Chondrocyte (in vitro differentiated cells): ENCODE data around the gene ATP1B1. TPM values are rescaled to one million over a fixed set of nuclear protein-coding genes. Genes with fewer than 3 reads are reported as not detected.
A peak's percentile ranks its signal among the peaks of the same experiment; 100 is the strongest.

Experiments
- DNase-seq: peaks from one replicate; pipeline ENCODE4 v3.0.0; 2021; ENCODE audit warnings: mixed read lengths, low spot score
- H3K27ac Mint-ChIP-seq: one replicate; pipeline ENCODE4 v1.8.0; 2021; ENCODE audit warnings: mild to moderate bottlenecking, moderate library complexity, mixed read lengths; ENCODE audit not compliant: unreplicated experiment
- H3K27me3 Mint-ChIP-seq: 2 replicates; pipeline ENCODE4 v1.8.0; 2021; ENCODE audit warnings: low read depth, mixed read lengths
- H3K36me3 Mint-ChIP-seq: 2 replicates; pipeline ENCODE4 v1.8.0; 2021; ENCODE audit warnings: low read depth, mixed read lengths
- H3K4me1 Mint-ChIP-seq: 2 replicates; pipeline ENCODE4 v1.8.0; 2021; ENCODE audit warnings: low read depth, mild to moderate bottlenecking, mixed read lengths
- H3K4me3 Mint-ChIP-seq: one replicate; pipeline ENCODE4 v1.8.0; 2021; ENCODE audit warnings: mild to moderate bottlenecking, moderate library complexity, mixed read lengths; ENCODE audit not compliant: unreplicated experiment
- H3K9me3 Mint-ChIP-seq: 2 replicates; pipeline ENCODE4 v1.8.0; 2021; ENCODE audit warnings: low read depth, mixed read lengths
- CTCF ChIP-seq: fragments of 200-600 bp; sonication (generic); IDR thresholded peaks from 2 replicates; pipeline ENCODE4 v1.5.0; 2021; ENCODE audit warnings: antibody characterized with exemption, mild to moderate bottlenecking, moderate library complexity
- total RNA-seq: library from RNA; stranded (reverse); gene quantifications from 3 replicates; pipeline ENCODE4 v1.2.1, GENCODE V29; 2021

ATP1B1 gene
- total RNA-seq, 1 donor from 2014 or later: 104 TPM

GRCh38 chr1:169098380-169098779 is 8.1 kb upstream of the ATP1B1 start:
- Mint-ChIP-seq H3K4me1 (peaks cover 9% of the 10 kb centered on the region), H3K27ac (no peak overlapping the region), H3K9me3 (no peaks in the 10 kb centered on the region), H3K4me3 (no peak overlapping the region), H3K27me3 (no peaks in the 10 kb centered on the region), H3K36me3 (no peaks in the 10 kb centered on the region)
- no peak for DNase-seq
- TF ChIP-seq CTCF: no peak

- Mint-ChIP-seq H3K4me1 (peaks cover 9% of the 10 kb centered on the region), H3K4me3 (no peak overlapping the region), H3K27me3 (no peaks in the 10 kb centered on the region), H3K27ac (no peak overlapping the region), H3K36me3 (no peaks in the 10 kb centered on the region), H3K9me3 (no peaks in the 10 kb centered on the region)
- no peak for TF ChIP-seq CTCF
- DNase-seq: no peak
Measured at GRCh38 chr1:169099561-169099960, 6.9 kb upstream of the ATP1B1 start.

- H3K27me3 Mint-ChIP-seq: no peaks in the 10 kb centered on the region
- H3K9me3 Mint-ChIP-seq: no peaks in the 10 kb centered on the region
- H3K4me3 Mint-ChIP-seq: no peak overlapping the region
- no peak for DNase-seq
- TF ChIP-seq CTCF: no peak
- H3K27ac Mint-ChIP-seq: no peak overlapping the region
- H3K36me3 Mint-ChIP-seq: no peaks in the 10 kb centered on the region
- H3K4me1 Mint-ChIP-seq: peaks cover 5% of the 10 kb centered on the region
Measured at GRCh38 chr1:169100208-169100607, 6.3 kb upstream of the ATP1B1 start.

GRCh38 chr1:169100651-169101088 is 5.8 kb upstream of the ATP1B1 start:
- H3K27me3 Mint-ChIP-seq: no peaks in the 10 kb centered on the region
- no peak overlapping the region for H3K4me3 Mint-ChIP-seq
- H3K4me1 Mint-ChIP-seq: peaks cover 4% of the 10 kb centered on the region
- no peaks in the 10 kb centered on the region for H3K9me3 Mint-ChIP-seq
- H3K36me3 Mint-ChIP-seq: no peaks in the 10 kb centered on the region
- DNase-seq: no peak
- TF ChIP-seq CTCF: no peak
- H3K27ac Mint-ChIP-seq: no peak overlapping the region

GRCh38 chr1:169102567-169102966 is 3.9 kb upstream of the ATP1B1 start:
- H3K4me3 Mint-ChIP-seq: no peak overlapping the region

More at GRCh38 chr1:169102567-169102966, 3.9 kb upstream of the ATP1B1 start:
- H3K27me3 Mint-ChIP-seq: no peaks in the 10 kb centered on the region
- no peaks in the 10 kb centered on the region for H3K9me3 Mint-ChIP-seq
- DNase-seq: no peak
- peaks cover 3% of the 10 kb centered on the region for H3K36me3 Mint-ChIP-seq
- H3K27ac Mint-ChIP-seq: peak overlapping the region; percentile 17
- H3K4me1 Mint-ChIP-seq: peaks cover 4% of the 10 kb centered on the region
- no peak for TF ChIP-seq CTCF
